Measurements from ENCODE around the gene LPP. TPM values are rescaled to one million over a fixed set of nuclear protein-coding genes. Genes with fewer than 3 reads are reported as not detected.
A peak's percentile ranks its signal among the peaks of the same experiment; 100 is the strongest.
"Not testable (repeated sequence)": the region's sequence is repeated elsewhere in the genome, so short reads cannot be mapped to it uniquely, and the experiment has no call there.

LPP gene
- total RNA-seq, 1 donor = 92.1 TPM

GRCh38 chr3:188602111-188602510, 448.2 kb downstream of the LPP start:
- no peak for TF ChIP-seq CTCF (IDR thresholded peaks at IDR 0.05; ENCODE audit: insufficient read depth, low read length)
- DNase-seq (ENCODE audit: low read depth) = no peak
- H3K4me3 ChIP-seq (ENCODE audit: low read depth, low read length) = no peak overlapping the region

- no peak for TF ChIP-seq CTCF (IDR thresholded peaks at IDR 0.05; ENCODE audit: insufficient read depth, low read length)
- no peak overlapping the region for H3K4me3 ChIP-seq (ENCODE audit: low read depth, low read length)
- no peak for DNase-seq (ENCODE audit: low read depth)
These were observed 448.7 kb downstream of the LPP start for GRCh38 chr3:188602620-188603019.

DNA sequence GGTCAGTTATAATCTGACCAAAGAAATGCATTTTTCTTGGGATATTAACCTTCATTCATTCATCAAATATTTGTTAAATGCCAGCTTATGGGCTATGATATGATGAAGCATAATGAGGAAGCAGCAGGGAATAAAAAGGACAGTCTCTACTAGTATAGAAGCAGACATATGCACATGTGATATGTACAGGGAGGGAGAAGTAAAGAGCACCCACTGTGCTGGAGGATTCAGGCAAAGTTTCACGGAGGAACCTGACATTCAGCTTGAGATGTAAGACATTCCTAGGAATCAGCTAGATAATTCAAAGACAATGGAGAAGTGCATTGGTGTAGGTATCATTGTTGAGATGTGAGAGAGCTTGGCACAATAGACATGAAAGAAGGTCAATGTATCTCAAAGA, 450.7 kb downstream of the LPP start:
- TF ChIP-seq CTCF (IDR thresholded peaks at IDR 0.05; ENCODE audit: insufficient read depth, low read length) = no peak
- DNase-seq (ENCODE audit: low read depth) = no peak
- H3K4me3 ChIP-seq (ENCODE audit: low read depth, low read length) = no peak overlapping the region

DNA sequence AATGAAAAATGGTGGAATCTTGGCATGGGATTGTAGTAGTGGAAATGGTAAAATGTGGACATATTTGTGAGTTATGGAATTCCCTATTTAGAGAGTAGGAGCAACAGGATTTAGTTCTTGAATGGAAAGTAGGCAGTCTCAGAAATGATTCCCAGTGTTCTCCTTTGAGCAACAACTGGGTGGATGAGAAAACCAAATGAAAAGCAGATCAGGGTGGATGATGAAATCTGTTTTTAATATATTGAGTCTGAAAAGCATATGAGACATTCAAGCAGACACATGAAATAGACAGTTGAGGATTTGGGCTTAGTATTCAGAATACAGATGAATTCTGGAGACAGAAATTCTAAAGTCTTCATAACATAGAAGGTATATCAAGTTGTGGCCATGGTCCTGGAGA, 451.3 kb downstream of the LPP start:
- H3K4me3 ChIP-seq (ENCODE audit: low read depth, low read length) = no peak overlapping the region
- no peak for TF ChIP-seq CTCF (IDR thresholded peaks at IDR 0.05; ENCODE audit: insufficient read depth, low read length)
- peak; percentile 23 for DNase-seq (ENCODE audit: low read depth)

GRCh38 chr3:188605905-188606304, 451.9 kb downstream of the LPP start:
- no peak for TF ChIP-seq CTCF (IDR thresholded peaks at IDR 0.05; ENCODE audit: insufficient read depth, low read length)
- DNase-seq (ENCODE audit: low read depth) = no peak
- H3K4me3 ChIP-seq (ENCODE audit: low read depth, low read length) = no peak overlapping the region

GRCh38 chr3:188607805-188608315, 453.9 kb downstream of the LPP start:
- TF ChIP-seq CTCF (IDR thresholded peaks at IDR 0.05; ENCODE audit: insufficient read depth, low read length) = no peak
- no peak for DNase-seq (ENCODE audit: low read depth)

GRCh38 chr3:188608401-188608800, 454.4 kb downstream of the LPP start:
- TF ChIP-seq CTCF (IDR thresholded peaks at IDR 0.05; ENCODE audit: insufficient read depth, low read length) = no peak
- no peak for DNase-seq (ENCODE audit: low read depth)
- H3K4me3 ChIP-seq (ENCODE audit: low read depth, low read length) = no peak overlapping the region

More at GRCh38 chr3:188607805-188608315, 453.9 kb downstream of the LPP start:
- H3K4me3 ChIP-seq (ENCODE audit: low read depth, low read length) = no peak overlapping the region

DNA sequence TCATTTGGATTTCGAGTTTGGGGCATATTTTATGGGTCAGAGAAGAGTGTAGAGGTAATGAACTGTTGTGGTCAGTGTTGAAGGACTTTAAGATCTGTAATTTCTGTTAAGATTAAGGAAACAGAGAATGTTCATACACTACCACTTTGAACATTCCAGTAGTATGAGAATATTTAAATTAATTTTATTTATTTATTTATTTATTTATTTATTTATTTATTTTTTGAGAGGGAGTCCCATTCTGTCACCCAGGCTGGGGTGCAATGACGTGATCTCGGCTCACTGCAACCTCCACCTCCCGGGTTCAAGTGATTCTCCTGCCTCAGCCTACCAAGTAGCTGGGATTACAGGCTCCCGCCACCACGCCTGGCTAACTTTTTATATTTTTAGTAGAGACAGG, 459.8 kb downstream of the LPP start:
- not testable (repeated sequence) for DNase-seq (ENCODE audit: low read depth)

More for the DNA sequence above, 459.8 kb downstream of the LPP start:
- H3K4me3 ChIP-seq (ENCODE audit: low read depth, low read length) = not testable (repeated sequence)

All from fibroblast of the aortic adventitia (primary cell).